ENCODE results near the gene ACAD11. TPM values are rescaled to one million over a fixed set of nuclear protein-coding genes. Genes with fewer than 3 reads are reported as not detected.

The ACAD11 gene
- total and polyA plus RNA-seq, 8 donors: 12.6 to 43.7 (median 32.7) TPM

GRCh38 chr3:132535575-132536441, 123.8 kb downstream of the ACAD11 start:
- no peaks in the 10 kb centered on the region for H3K27me3 ChIP-seq
- intact Hi-C loops (cut with DNase I): loop anchor here in 1 of 2 donors (5.0 kb wide), 1 partner anchor 111 kb away; no protein-coding TSS in a partner anchor
- no peak overlapping the region for H3K4me3 ChIP-seq
- no peak overlapping the region for H3K27ac ChIP-seq
- ATAC-seq: peak; percentile 91
- no peaks in the 10 kb centered on the region for H3K4me1 ChIP-seq
- no peaks in the 10 kb centered on the region for H3K9me3 ChIP-seq
- TF ChIP-seq CTCF (IDR thresholded peaks at IDR 0.05): peak; percentile 48 to 63
- peaks cover 0 to 91% of the 10 kb centered on the region in 2 donors for H3K36me3 ChIP-seq
- DNase-seq: peak in 3 of 4 donors; percentile 20 to 62 (median 55)

GRCh38 chr3:132530624-132531023, 129.0 kb downstream of the ACAD11 start:
- no peak overlapping the region for H3K27ac ChIP-seq
- no peaks in the 10 kb centered on the region for H3K27me3 ChIP-seq
- H3K4me3 ChIP-seq: no peak overlapping the region
- H3K36me3 ChIP-seq: peaks cover 0 to 98% of the 10 kb centered on the region in 2 donors
- DNase-seq: no peak
- intact Hi-C loops (cut with DNase I): no loop called here
- no peaks in the 10 kb centered on the region for H3K4me1 ChIP-seq
- ATAC-seq: peak; percentile 59
- no peaks in the 10 kb centered on the region for H3K9me3 ChIP-seq
- TF ChIP-seq CTCF (IDR thresholded peaks at IDR 0.05): no peak

GRCh38 chr3:132522353-132522752, 137.3 kb downstream of the ACAD11 start:
- TF ChIP-seq CTCF (IDR thresholded peaks at IDR 0.05): no peak
- intact Hi-C loops (cut with DNase I): no loop called here
- H3K36me3 ChIP-seq: peaks cover 0 to 93% of the 10 kb centered on the region in 2 donors

GRCh38 chr3:132521901-132522300, 137.7 kb downstream of the ACAD11 start:
- Histone ChIP-seq H3K4me3 (no peak overlapping the region), H3K27ac (no peak overlapping the region), H3K27me3 (no peaks in the 10 kb centered on the region), H3K36me3 (peaks cover 0 to 94% of the 10 kb centered on the region in 2 donors), H3K4me1 (no peaks in the 10 kb centered on the region), H3K9me3 (no peaks in the 10 kb centered on the region)
- intact Hi-C loops (cut with DNase I): no loop called here
- ATAC-seq (no peak), DNase-seq (no peak)
- TF ChIP-seq CTCF (IDR thresholded peaks at IDR 0.05): no peak

More at GRCh38 chr3:132522353-132522752, 137.3 kb downstream of the ACAD11 start:
- no peak overlapping the region for H3K27ac ChIP-seq
- H3K27me3 ChIP-seq: no peaks in the 10 kb centered on the region
- no peak overlapping the region for H3K4me3 ChIP-seq
- no peaks in the 10 kb centered on the region for H3K4me1 ChIP-seq
- DNase-seq (no peak), ATAC-seq (no peak)
- H3K9me3 ChIP-seq: no peaks in the 10 kb centered on the region

GRCh38 chr3:132519914-132520313, 139.7 kb downstream of the ACAD11 start:
- no peak overlapping the region for H3K4me3 ChIP-seq
- no peaks in the 10 kb centered on the region for H3K4me1 ChIP-seq
- H3K27ac ChIP-seq: no peak overlapping the region
- DNase-seq (no peak), ATAC-seq (no peak)
- no peaks in the 10 kb centered on the region for H3K27me3 ChIP-seq
- intact Hi-C loops (cut with DNase I): no loop called here
- no peak for TF ChIP-seq CTCF (IDR thresholded peaks at IDR 0.05)
- H3K36me3 ChIP-seq: peaks cover 0 to 94% of the 10 kb centered on the region in 2 donors
- no peaks in the 10 kb centered on the region for H3K9me3 ChIP-seq

Data from left lung (tissue), 10 donors.